DND-41 (cell line): Measurements from ENCODE around the gene TMEM190.

Source experiments
- ATAC-seq: fragments of 200-7000 bp; cut with Tn5 transposase; 3 replicates; pipeline ENCODE4 v1.9.1; 2021; ENCODE audit warnings: low read depth; ENCODE audit not compliant: insufficient read depth
- DNase-seq: peaks from one replicate; pipeline ENCODE4 v3.0.0-alpha.2; 2020
- H2AFZ ChIP-seq: 2 replicates; pipeline ENCODE4 v1.6.0; 2012; ENCODE audit warnings: low read depth, low read length
- H3K27ac ChIP-seq: 2 replicates; pipeline ENCODE4 v1.5.1; 2012; ENCODE audit warnings: low read length, inconsistent platforms
- H3K27me3 ChIP-seq: fragments of 200-600 bp; sonication (generic); 2 replicates; pipeline ENCODE4 v1.6.0; 2012; ENCODE audit warnings: low read length, mild to moderate bottlenecking, inconsistent platforms; ENCODE audit not compliant: insufficient read depth, poor library complexity
- H3K36me3 ChIP-seq: 2 replicates; pipeline ENCODE4 v1.5.1; 2012; ENCODE audit warnings: low read length, inconsistent platforms; ENCODE audit not compliant: insufficient read depth
- H3K4me1 ChIP-seq: 2 replicates; pipeline ENCODE4 v1.5.1; 2012; ENCODE audit warnings: mild to moderate bottlenecking, low read length; ENCODE audit not compliant: insufficient read depth
- H3K4me2 ChIP-seq: 2 replicates; pipeline ENCODE4 v1.6.0; 2012; ENCODE audit warnings: mild to moderate bottlenecking, moderate library complexity, low read length, inconsistent platforms; ENCODE audit not compliant: insufficient read depth
- H3K4me3 ChIP-seq, 2 experiments: fragments of 200-600 bp in 1 of 2; shearing (Covaris generic) in 1 of 2; 2 replicates each; pipeline ENCODE4 v1.5.1; 2012 to 2016; ENCODE audit warnings: inconsistent platforms in 2 of 2, low read length in 2 of 2, mild to moderate bottlenecking in 2 of 2, low read depth in 1 of 2, moderate library complexity in 1 of 2
- H3K79me2 ChIP-seq: 2 replicates; pipeline ENCODE4 v1.6.0; 2012; ENCODE audit warnings: low read length, inconsistent platforms; ENCODE audit not compliant: insufficient read depth
- H3K9ac ChIP-seq: 2 replicates; pipeline ENCODE4 v1.6.0; 2012; ENCODE audit warnings: low read depth, mild to moderate bottlenecking, inconsistent platforms, low read length, moderate library complexity
- H3K9me3 ChIP-seq: 2 replicates; pipeline ENCODE4 v1.5.1; 2012; ENCODE audit warnings: low read length, moderate library complexity, mild to moderate bottlenecking, inconsistent platforms; ENCODE audit not compliant: insufficient read depth, severe bottlenecking
- H4K20me1 ChIP-seq: 2 replicates; pipeline ENCODE4 v1.6.0; 2012; ENCODE audit warnings: low read length; ENCODE audit not compliant: insufficient read depth
- EZH2 ChIP-seq: IDR thresholded peaks from 3 replicates; pipeline ENCODE4 v1.6.1; 2012; ENCODE audit warnings: borderline replicate concordance, low read depth, mild to moderate bottlenecking, moderate library complexity, low read length, inconsistent platforms; ENCODE audit not compliant: severe bottlenecking
- TF ChIP-seq, protein P1 (sequence below): IDR thresholded peaks from 2 replicates; pipeline ENCODE4 v1.5.1; 2012; ENCODE audit warnings: borderline replicate concordance, low read length, moderate library complexity, mild to moderate bottlenecking; ENCODE audit not compliant: poor library complexity, severe bottlenecking; ENCODE audit errors: extremely low read depth

The TMEM190 gene

DNA sequence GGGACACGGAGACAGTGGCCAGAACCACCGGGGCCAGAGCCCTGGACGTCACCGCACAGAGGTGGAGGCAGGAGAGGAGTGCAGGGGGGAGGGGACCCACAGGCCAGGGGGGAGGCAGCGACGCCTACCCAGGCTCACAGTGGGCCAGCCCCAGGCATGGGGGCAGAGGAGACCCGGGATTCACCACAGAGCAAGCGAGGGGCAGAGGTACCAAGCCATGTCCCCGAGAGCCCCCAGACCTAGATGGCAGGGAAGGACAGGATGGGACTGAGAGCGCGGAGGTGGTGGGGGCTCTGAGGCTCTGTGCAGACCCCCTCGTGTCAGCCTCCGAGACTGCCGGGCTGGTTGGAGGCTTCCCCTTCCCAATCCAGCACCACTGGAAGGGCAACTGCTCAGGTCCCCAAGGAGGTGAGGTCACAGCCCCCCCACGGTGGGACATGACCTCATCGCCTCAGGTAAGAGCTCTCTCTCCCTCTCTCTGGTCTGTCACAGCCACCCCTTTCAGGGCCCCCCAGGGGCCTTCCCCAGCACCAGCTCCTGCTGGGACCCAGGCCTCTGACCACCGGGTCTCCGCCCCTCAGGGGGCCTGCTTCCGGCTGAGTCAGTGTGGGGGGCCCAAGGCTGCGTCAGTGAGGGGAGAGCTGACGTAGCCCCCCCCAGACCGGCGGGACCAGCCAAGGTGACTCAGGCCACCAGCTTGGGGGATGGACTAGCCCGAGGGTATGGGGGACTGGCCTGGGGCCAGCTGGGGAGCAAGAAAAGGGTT is 4.1 kb upstream of the TMEM190 start:
- no peak overlapping the region for H3K4me3 ChIP-seq
- no peaks in the 10 kb centered on the region for H3K36me3 ChIP-seq
- H3K9ac ChIP-seq: no peak overlapping the region
- H3K4me2 ChIP-seq: no peak overlapping the region
- no peaks in the 10 kb centered on the region for H3K27me3 ChIP-seq
- no peaks in the 10 kb centered on the region for H3K9me3 ChIP-seq
- no peak overlapping the region for H2AFZ ChIP-seq
- no peak for DNase-seq
- H3K27ac ChIP-seq: no peak overlapping the region
- TF ChIP-seq EZH2: no peak
- TF ChIP-seq, protein P1, sequence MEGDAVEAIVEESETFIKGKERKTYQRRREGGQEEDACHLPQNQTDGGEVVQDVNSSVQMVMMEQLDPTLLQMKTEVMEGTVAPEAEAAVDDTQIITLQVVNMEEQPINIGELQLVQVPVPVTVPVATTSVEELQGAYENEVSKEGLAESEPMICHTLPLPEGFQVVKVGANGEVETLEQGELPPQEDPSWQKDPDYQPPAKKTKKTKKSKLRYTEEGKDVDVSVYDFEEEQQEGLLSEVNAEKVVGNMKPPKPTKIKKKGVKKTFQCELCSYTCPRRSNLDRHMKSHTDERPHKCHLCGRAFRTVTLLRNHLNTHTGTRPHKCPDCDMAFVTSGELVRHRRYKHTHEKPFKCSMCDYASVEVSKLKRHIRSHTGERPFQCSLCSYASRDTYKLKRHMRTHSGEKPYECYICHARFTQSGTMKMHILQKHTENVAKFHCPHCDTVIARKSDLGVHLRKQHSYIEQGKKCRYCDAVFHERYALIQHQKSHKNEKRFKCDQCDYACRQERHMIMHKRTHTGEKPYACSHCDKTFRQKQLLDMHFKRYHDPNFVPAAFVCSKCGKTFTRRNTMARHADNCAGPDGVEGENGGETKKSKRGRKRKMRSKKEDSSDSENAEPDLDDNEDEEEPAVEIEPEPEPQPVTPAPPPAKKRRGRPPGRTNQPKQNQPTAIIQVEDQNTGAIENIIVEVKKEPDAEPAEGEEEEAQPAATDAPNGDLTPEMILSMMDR: no peak
- no peaks in the 10 kb centered on the region for H3K4me1 ChIP-seq
- no peak for ATAC-seq
- 0 out of 2 replicates have a peak, but pooled peaks cover 2% of the 10 kb centered on the region for H4K20me1 ChIP-seq
- no peaks in the 10 kb centered on the region for H3K79me2 ChIP-seq

GRCh38 chr19:55373306-55373992 is 3.2 kb upstream of the TMEM190 start:
- ATAC-seq (no peak), DNase-seq (no peak)
- Histone ChIP-seq H3K36me3 (no peaks in the 10 kb centered on the region), H3K9ac (no peak overlapping the region), H3K9me3 (no peaks in the 10 kb centered on the region), H4K20me1 (0 out of 2 replicates have a peak, but pooled peaks cover 2% of the 10 kb centered on the region), H2AFZ (no peak overlapping the region), H3K27me3 (no peaks in the 10 kb centered on the region), H3K4me2 (no peak overlapping the region), H3K4me1 (no peaks in the 10 kb centered on the region), H3K4me3 (no peak overlapping the region), H3K27ac (no peak overlapping the region), H3K79me2 (no peaks in the 10 kb centered on the region)
- TF ChIP-seq, protein P1: no peak
- TF ChIP-seq EZH2: no peak

- ATAC-seq (no peak), DNase-seq (no peak)
- TF ChIP-seq, protein P1: no peak
- TF ChIP-seq EZH2: no peak
- Histone ChIP-seq H3K4me3 (no peak overlapping the region), H3K4me1 (no peaks in the 10 kb centered on the region), H3K9me3 (no peaks in the 10 kb centered on the region), H3K9ac (no peak overlapping the region), H4K20me1 (peaks cover 2% of the 10 kb centered on the region; the same call in 1 of the 2 replicates), H3K27ac (no peak overlapping the region), H2AFZ (no peak overlapping the region), H3K36me3 (no peaks in the 10 kb centered on the region), H3K27me3 (no peaks in the 10 kb centered on the region), H3K4me2 (no peak overlapping the region), H3K79me2 (no peaks in the 10 kb centered on the region)
Measured at GRCh38 chr19:55373993-55374757, 2.5 kb upstream of the TMEM190 start.
